PC-9 (cell line): ENCODE measurements around the gene UBE2V1. TPM values are rescaled to one million over a fixed set of nuclear protein-coding genes. Genes with fewer than 3 reads are reported as not detected.

Experiments used
- BruUV-seq: library from RNA; stranded (reverse); fragments of 400-500 nt; replicated peaks from 2 replicates; lab custom pipeline; 2021; lab: Mats Ljungman, UMichigan
- CTCF ChIA-PET: fragments of 300-600 bp; sonication (Branson Sonifier 250); formaldehyde crosslinking; loops from one replicate; lab custom pipeline; 2022; ENCODE audit warnings: antibody characterized with exemption; lab: Charles Lee
- POLR2A ChIA-PET: fragments of 300-600 bp; sonication (Branson Sonifier 250); formaldehyde crosslinking; loops from one replicate; lab custom pipeline; 2022; ENCODE audit warnings: antibody characterized with exemption; ENCODE audit not compliant: unreplicated experiment; lab: Charles Lee
- DNase-seq, 2 experiments: peaks; one replicate each; pipeline versions ENCODE4 v3.0.0 to v3.0.0-alpha.2; 2015 to 2022; ENCODE audit warnings: mixed read lengths in 1 of 2
- H2AFZ ChIP-seq: fragments of 200-600 bp; sonication (generic); 2 replicates; pipeline ENCODE4 v1.8.1; 2017; ENCODE audit warnings: antibody characterized with exemption
- H3F3A ChIP-seq: fragments of 200-600 bp; sonication (generic); 2 replicates; pipeline ENCODE4 v1.8.1; 2017; ENCODE audit warnings: antibody characterized with exemption, mild to moderate bottlenecking, low read depth; ENCODE audit not compliant: insufficient read depth
- H3K27ac ChIP-seq: fragments of 200-600 bp; sonication (generic); 2 replicates; pipeline ENCODE4 v1.6.1; 2016; ENCODE audit warnings: mixed run types
- H3K27me3 ChIP-seq: fragments of 200-600 bp; sonication (generic); 2 replicates; pipeline ENCODE4 v1.6.1; 2016; ENCODE audit warnings: low read depth, mixed run types; ENCODE audit not compliant: insufficient read depth
- H3K36me3 ChIP-seq: fragments of 200-600 bp; sonication (generic); 2 replicates; pipeline ENCODE4 v1.6.1; 2016; ENCODE audit warnings: low read depth, mixed run types
- H3K4me1 ChIP-seq: fragments of 200-600 bp; sonication (generic); replicated peaks from 2 replicates; pipeline ENCODE4 v1.6.1; 2016; ENCODE audit warnings: mixed run types; ENCODE audit not compliant: insufficient read depth
- H3K4me2 ChIP-seq: fragments of 200-600 bp; sonication (generic); 2 replicates; pipeline ENCODE4 v1.6.1; 2017; ENCODE audit warnings: mixed run types
- H3K4me3 ChIP-seq: fragments of 200-600 bp; sonication (generic); 2 replicates; pipeline ENCODE4 v1.6.1; 2016; ENCODE audit warnings: mixed run types
- H3K79me2 ChIP-seq: fragments of 200-600 bp; sonication (generic); 2 replicates; pipeline ENCODE4 v1.6.1; 2017; ENCODE audit warnings: low read depth, mixed run types
- H3K9me2 ChIP-seq: fragments of 200-600 bp; sonication (generic); 2 replicates; pipeline ENCODE4 v1.8.1; 2017; ENCODE audit warnings: mild to moderate bottlenecking; ENCODE audit not compliant: insufficient read depth
- H3K9me3 ChIP-seq: fragments of 200-600 bp; sonication (generic); 2 replicates; pipeline ENCODE4 v1.8.1; 2016; ENCODE audit warnings: low read depth; ENCODE audit not compliant: insufficient read depth
- H4K20me1 ChIP-seq: fragments of 200-600 bp; sonication (generic); 2 replicates; pipeline ENCODE4 v1.8.1; 2017; ENCODE audit not compliant: insufficient read depth
- EZH2 ChIP-seq: fragments of 200-600 bp; sonication (generic); IDR thresholded peaks from 2 replicates; pipeline ENCODE4 v1.8.0; 2017; ENCODE audit warnings: antibody characterized with exemption, low read depth
- intact Hi-C: fragments of 100-400 bp; cut with micrococcal nuclease; formaldehyde crosslinking; loops from one replicate; pipeline ENCODE4 v1.10.0; 2022; ENCODE audit not compliant: unreplicated experiment
- total RNA-seq: library from RNA; stranded (reverse); gene quantifications from 2 replicates; pipeline ENCODE4 v1.2.3, GENCODE V29; 2021
- TF ChIP-seq, protein P1 (sequence below): fragments of 200-600 bp; sonication (generic); conservative IDR thresholded peaks from 2 replicates; pipeline ENCODE4 v1.6.1; 2017; ENCODE audit warnings: mixed run types, antibody characterized with exemption, mild to moderate bottlenecking, moderate library complexity

The UBE2V1 gene
- total RNA-seq, 1 experiment from 2014 or later: 174 TPM

DNA sequence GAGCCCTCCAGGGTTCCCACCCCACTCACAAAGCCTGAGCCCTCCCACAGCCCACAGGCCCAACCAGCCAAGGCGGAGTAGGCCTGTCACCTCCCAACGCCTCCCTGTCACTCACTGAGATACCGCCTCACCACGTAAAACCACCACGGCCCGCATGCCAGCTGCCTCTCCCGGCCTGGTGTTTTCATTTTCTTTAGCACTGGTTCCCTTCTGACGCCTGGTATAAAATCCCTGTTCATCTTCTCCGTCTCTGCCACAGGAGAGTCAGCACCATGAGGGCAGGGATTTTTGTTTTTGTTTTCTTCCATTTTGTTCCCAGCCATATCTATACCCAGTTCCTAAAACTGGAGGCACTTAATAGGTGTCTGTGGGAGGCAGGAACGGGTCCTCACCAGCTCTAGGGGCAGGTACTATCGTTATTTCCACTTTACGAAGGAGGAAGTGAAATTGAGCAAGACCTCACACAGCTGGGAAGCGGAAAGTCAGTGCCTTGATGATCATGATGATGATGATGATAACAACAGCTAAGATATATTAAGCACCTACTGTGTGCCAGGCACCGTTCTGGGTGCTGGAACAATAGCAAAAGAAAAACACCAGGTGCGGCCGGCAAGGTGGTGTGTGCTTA, 71.6 kb downstream of the UBE2V1 start:
- no peak for DNase-seq
- BruUV-seq: no TSS peak
- H3K4me1 ChIP-seq: peaks cover 17% of the 10 kb centered on the region
- intact Hi-C loops: no loop called here
- no peaks in the 10 kb centered on the region for H3K9me2 ChIP-seq
- no peaks in the 10 kb centered on the region for H3K79me2 ChIP-seq
- TF ChIP-seq EZH2: no peak
- TF ChIP-seq, protein P1, sequence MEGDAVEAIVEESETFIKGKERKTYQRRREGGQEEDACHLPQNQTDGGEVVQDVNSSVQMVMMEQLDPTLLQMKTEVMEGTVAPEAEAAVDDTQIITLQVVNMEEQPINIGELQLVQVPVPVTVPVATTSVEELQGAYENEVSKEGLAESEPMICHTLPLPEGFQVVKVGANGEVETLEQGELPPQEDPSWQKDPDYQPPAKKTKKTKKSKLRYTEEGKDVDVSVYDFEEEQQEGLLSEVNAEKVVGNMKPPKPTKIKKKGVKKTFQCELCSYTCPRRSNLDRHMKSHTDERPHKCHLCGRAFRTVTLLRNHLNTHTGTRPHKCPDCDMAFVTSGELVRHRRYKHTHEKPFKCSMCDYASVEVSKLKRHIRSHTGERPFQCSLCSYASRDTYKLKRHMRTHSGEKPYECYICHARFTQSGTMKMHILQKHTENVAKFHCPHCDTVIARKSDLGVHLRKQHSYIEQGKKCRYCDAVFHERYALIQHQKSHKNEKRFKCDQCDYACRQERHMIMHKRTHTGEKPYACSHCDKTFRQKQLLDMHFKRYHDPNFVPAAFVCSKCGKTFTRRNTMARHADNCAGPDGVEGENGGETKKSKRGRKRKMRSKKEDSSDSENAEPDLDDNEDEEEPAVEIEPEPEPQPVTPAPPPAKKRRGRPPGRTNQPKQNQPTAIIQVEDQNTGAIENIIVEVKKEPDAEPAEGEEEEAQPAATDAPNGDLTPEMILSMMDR: no peak
- no peak overlapping the region for H3K27ac ChIP-seq
- no peak overlapping the region for H3K4me3 ChIP-seq
- no peaks in the 10 kb centered on the region for H3K27me3 ChIP-seq
- H3F3A ChIP-seq: peaks cover 10% of the 10 kb centered on the region; the same call in 1 of the 2 replicates
- CTCF ChIA-PET: interaction anchor here (0.6 kb wide), 1 partner anchor 62 kb away, joined by 5 read pairs; no protein-coding TSS in a partner anchor
- POLR2A ChIA-PET: no interaction called here
- no peaks in the 10 kb centered on the region for H3K9me3 ChIP-seq
- H3K4me2 ChIP-seq: no peak overlapping the region
- no peak overlapping the region for H2AFZ ChIP-seq
- H3K36me3 ChIP-seq: no peaks in the 10 kb centered on the region
- H4K20me1 ChIP-seq: no peaks in the 10 kb centered on the region

GRCh38 chr20:50040432-50041245, 72.3 kb downstream of the UBE2V1 start:
- Histone ChIP-seq H3K4me3 (no peak overlapping the region), H3K36me3 (no peaks in the 10 kb centered on the region), H3K27me3 (no peaks in the 10 kb centered on the region), H3K9me3 (no peaks in the 10 kb centered on the region), H3K27ac (no peak overlapping the region), H3K79me2 (no peaks in the 10 kb centered on the region), H3K4me1 (peaks cover 20% of the 10 kb centered on the region), H2AFZ (no peak overlapping the region), H3K4me2 (no peak overlapping the region), H3K9me2 (no peaks in the 10 kb centered on the region), H4K20me1 (no peaks in the 10 kb centered on the region), H3F3A (peaks cover 10% of the 10 kb centered on the region; the same call in 1 of the 2 replicates)
- DNase-seq: no peak
- POLR2A ChIA-PET: no interaction called here
- intact Hi-C loops: no loop called here
- no TSS peak for BruUV-seq
- TF ChIP-seq EZH2: no peak
- TF ChIP-seq, protein P1: no peak
- CTCF ChIA-PET: no interaction called here

- H3K36me3 ChIP-seq: no peaks in the 10 kb centered on the region
- H3F3A ChIP-seq: peaks cover 12% of the 10 kb centered on the region; the same call in 1 of the 2 replicates
- CTCF ChIA-PET: no interaction called here
These were observed 73.1 kb downstream of the UBE2V1 start for GRCh38 chr20:50039706-50040431.

More at GRCh38 chr20:50039706-50040431, 73.1 kb downstream of the UBE2V1 start:
- POLR2A ChIA-PET: no interaction called here
- no TSS peak for BruUV-seq
- DNase-seq: no peak
- peaks cover 25% of the 10 kb centered on the region for H3K4me1 ChIP-seq
- no peaks in the 10 kb centered on the region for H3K79me2 ChIP-seq
- no peak overlapping the region for H3K4me2 ChIP-seq
- no peaks in the 10 kb centered on the region for H3K9me2 ChIP-seq
- H3K27me3 ChIP-seq: no peaks in the 10 kb centered on the region
- no peaks in the 10 kb centered on the region for H3K9me3 ChIP-seq
- no peak overlapping the region for H3K27ac ChIP-seq
- no peaks in the 10 kb centered on the region for H4K20me1 ChIP-seq
- H3K4me3 ChIP-seq: no peak overlapping the region
- intact Hi-C loops: loop anchor here (5.0 kb wide), 1 partner anchor 58 kb away; the partner anchor contains the start of gene SNAI1
- H2AFZ ChIP-seq: no peak overlapping the region
- TF ChIP-seq EZH2: no peak
- TF ChIP-seq, protein P1: no peak
